Measurements from ENCODE around the gene RNF151. TPM values are rescaled to one million over a fixed set of nuclear protein-coding genes. Genes with fewer than 3 reads are reported as not detected.

RNF151 gene
- total RNA-seq, 1 donor from 2014 or later = not detected

DNA sequence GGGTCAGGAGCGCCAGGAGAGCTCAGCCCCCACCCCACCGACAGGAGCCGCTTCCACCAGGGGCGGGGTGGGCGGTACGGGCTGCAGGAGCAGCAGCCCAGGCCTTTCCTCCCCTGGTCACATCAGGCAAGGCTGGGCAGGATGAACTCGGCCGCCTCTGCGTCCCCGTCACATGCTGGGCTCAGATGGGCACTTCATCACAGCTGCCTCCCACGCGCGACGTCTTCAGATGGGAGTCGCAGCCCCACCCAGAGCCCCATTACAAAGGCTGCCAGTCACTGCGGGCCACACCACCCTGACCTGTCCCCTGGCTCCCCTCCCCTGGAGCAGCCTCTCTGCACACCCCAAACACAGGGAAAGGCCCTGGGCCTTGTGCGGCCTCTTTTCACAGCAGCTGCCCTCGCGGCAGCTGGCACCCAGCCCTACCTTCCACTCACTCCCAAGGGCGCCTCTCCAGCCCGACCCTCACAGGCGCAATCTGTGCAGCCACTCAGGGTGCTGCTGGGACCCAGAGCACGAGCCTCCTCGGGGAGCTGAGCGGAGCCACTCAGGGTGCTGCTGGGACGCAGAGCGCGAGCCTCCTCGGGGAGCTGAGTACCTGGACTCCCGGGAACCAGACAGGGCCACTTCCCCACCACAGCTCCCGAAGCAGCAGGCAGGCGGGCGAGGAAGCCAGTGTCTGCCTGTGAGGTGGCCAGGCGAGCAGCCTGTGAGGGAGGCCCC is 38.3 kb downstream of the RNF151 start:
- Mint-ChIP-seq H3K4me1 (peaks cover 24% of the 10 kb centered on the region), H3K36me3 (peaks cover 8% of the 10 kb centered on the region), H3K27ac (no peak overlapping the region)

DNA sequence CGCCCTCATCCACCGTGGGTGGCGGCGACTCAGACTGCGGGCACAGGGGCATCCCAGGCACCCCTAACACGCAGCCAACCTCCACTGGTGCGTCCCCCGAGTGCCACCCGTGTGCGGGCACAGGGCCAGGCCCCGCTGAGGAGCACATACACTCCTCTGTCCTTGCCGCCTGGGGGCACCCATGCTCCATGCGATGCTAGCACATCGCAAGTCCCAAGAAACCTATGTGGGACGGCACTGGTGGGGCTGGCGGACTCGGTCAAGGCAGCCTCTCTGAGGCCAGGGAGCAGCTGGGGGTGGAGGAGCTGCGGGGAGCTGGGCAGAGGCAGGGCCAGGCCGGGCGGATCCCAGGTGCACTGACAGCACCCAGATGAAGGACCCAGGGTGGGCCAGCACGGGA is 39.0 kb downstream of the RNF151 start:
- no peak for DNase-seq (ENCODE audit: low spot score in 2 of 2, unreplicated experiment in 2 of 2)
- Mint-ChIP-seq H3K27me3 (ENCODE audit: low read depth) (no peaks in the 10 kb centered on the region), H3K36me3 (peaks cover 8% of the 10 kb centered on the region), H3K4me3 (no peak overlapping the region), H3K27ac (no peak overlapping the region), H3K9me3 (no peaks in the 10 kb centered on the region), H3K4me1 (peaks cover 29% of the 10 kb centered on the region)
- TF ChIP-seq, protein P1, sequence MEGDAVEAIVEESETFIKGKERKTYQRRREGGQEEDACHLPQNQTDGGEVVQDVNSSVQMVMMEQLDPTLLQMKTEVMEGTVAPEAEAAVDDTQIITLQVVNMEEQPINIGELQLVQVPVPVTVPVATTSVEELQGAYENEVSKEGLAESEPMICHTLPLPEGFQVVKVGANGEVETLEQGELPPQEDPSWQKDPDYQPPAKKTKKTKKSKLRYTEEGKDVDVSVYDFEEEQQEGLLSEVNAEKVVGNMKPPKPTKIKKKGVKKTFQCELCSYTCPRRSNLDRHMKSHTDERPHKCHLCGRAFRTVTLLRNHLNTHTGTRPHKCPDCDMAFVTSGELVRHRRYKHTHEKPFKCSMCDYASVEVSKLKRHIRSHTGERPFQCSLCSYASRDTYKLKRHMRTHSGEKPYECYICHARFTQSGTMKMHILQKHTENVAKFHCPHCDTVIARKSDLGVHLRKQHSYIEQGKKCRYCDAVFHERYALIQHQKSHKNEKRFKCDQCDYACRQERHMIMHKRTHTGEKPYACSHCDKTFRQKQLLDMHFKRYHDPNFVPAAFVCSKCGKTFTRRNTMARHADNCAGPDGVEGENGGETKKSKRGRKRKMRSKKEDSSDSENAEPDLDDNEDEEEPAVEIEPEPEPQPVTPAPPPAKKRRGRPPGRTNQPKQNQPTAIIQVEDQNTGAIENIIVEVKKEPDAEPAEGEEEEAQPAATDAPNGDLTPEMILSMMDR (IDR thresholded peaks at IDR 0.05; ENCODE audit: unreplicated experiment) = no peak

More for the DNA sequence above, 38.3 kb downstream of the RNF151 start:
- H3K27me3 Mint-ChIP-seq (ENCODE audit: low read depth) = no peaks in the 10 kb centered on the region
- no peaks in the 10 kb centered on the region for H3K9me3 Mint-ChIP-seq
- no peak overlapping the region for H3K4me3 Mint-ChIP-seq
- TF ChIP-seq, protein P1 (IDR thresholded peaks at IDR 0.05; ENCODE audit: unreplicated experiment) = no peak
- DNase-seq (ENCODE audit: low spot score in 2 of 2, unreplicated experiment in 2 of 2) = no peak

DNA sequence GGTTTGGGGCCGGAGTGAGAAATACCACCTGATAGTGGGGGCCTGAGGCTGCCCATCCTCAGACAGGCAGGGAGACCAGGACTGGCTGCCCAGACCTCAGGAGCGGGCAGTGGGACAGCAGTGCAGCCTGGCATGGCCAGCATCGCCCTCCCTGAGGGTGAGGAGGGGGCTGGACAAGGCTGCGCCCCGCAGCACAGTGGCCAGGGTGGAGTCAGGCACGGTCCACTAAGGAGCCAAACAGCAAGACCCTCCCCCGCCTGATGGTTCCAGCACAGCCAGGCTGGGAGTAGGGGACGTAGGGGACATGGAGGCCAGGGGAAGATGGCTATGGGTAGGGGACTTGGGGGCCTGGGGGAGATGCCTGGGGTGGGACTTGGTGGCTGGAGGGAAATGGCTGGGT is 39.7 kb downstream of the RNF151 start:
- TF ChIP-seq, protein P1 (IDR thresholded peaks at IDR 0.05; ENCODE audit: unreplicated experiment) = no peak
- Mint-ChIP-seq H3K27me3 (ENCODE audit: low read depth) (no peaks in the 10 kb centered on the region), H3K4me1 (peaks cover 29% of the 10 kb centered on the region), H3K36me3 (peaks cover 4% of the 10 kb centered on the region), H3K4me3 (no peak overlapping the region), H3K9me3 (no peaks in the 10 kb centered on the region), H3K27ac (peak overlapping the region; percentile 30)
- no peak for DNase-seq (ENCODE audit: low spot score in 2 of 2, unreplicated experiment in 2 of 2)

DNA sequence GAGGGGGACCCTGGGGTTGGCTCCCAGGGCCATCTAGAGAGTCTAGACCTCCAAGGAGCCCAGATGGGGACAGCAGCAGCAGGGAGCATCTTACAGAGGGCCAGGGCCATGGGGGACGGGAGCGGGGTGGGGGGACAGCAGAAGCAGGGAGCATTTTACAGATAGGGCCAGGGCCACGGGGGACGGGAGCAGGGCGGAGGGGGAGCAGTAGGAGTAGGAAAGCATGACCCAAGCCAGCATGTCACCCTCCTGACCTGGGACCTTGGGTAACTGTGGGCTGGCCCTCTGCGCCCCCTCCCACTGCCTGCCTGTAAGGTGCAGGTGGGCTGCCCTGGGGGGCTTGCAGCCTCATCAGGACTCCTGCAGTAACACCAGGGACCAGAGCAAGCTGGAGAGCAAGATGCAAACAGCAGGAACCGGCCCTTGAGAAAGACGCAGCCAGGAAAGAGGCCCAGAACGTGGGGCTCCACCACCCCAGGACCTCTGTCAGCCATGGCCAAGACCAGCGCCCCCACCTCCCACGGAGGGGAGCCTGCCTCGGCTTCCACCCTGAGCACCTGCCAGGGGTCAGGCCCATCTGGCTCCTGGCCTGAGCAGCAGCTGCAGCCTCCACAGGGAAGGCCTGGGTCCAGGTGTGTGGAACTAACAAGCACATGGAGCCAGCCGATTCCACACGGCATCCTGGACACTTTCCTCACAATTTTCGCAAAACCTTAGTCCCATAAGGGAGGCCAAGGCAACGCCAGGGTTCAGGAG is 40.6 kb downstream of the RNF151 start:
- Mint-ChIP-seq H3K27ac (peak overlapping the region; percentile 34), H3K27me3 (ENCODE audit: low read depth) (no peaks in the 10 kb centered on the region), H3K9me3 (no peaks in the 10 kb centered on the region), H3K36me3 (peaks cover 3% of the 10 kb centered on the region), H3K4me3 (peak overlapping the region; percentile 67), H3K4me1 (peaks cover 29% of the 10 kb centered on the region)
- DNase-seq (ENCODE audit: low spot score in 2 of 2, unreplicated experiment in 2 of 2) = no peak
- TF ChIP-seq, protein P1 (IDR thresholded peaks at IDR 0.05; ENCODE audit: unreplicated experiment) = no peak

DNA sequence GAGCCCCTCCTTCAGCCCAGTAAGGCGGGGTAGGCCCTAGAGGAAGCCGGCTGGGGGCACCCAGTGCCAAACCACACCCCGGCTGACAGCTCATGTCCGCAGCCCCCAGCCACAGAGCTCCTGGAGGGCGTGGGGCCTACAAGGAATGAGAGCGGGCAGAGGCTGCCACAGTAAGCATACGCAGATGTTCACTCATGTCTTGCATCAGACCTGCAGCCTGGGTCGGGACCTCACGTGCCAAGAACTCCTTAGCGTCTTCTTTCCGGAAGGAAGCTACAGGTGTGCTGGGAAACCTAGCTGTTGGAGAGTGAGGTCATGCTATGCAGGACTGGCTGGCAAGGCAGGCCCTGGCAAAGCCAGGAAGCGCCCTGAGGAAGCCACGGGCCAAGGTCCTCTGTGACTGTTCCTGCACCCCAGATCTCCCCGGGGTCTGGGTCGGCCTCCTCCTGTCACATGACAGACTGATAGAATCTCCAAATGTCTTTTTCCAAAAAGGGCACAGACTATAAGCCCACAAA is 41.4 kb downstream of the RNF151 start:
- no peak for DNase-seq (ENCODE audit: low spot score in 2 of 2, unreplicated experiment in 2 of 2)
- Mint-ChIP-seq H3K9me3 (no peaks in the 10 kb centered on the region), H3K4me1 (peaks cover 29% of the 10 kb centered on the region)

More for the DNA sequence above, 41.4 kb downstream of the RNF151 start:
- Mint-ChIP-seq H3K4me3 (peak overlapping the region; percentile 67), H3K36me3 (no peaks in the 10 kb centered on the region), H3K27ac (peak overlapping the region; percentile 92), H3K27me3 (ENCODE audit: low read depth) (no peaks in the 10 kb centered on the region)
- TF ChIP-seq, protein P1 (IDR thresholded peaks at IDR 0.05; ENCODE audit: unreplicated experiment) = no peak
